ENCODE results near the gene THAP7.

Gene THAP7

DNA sequence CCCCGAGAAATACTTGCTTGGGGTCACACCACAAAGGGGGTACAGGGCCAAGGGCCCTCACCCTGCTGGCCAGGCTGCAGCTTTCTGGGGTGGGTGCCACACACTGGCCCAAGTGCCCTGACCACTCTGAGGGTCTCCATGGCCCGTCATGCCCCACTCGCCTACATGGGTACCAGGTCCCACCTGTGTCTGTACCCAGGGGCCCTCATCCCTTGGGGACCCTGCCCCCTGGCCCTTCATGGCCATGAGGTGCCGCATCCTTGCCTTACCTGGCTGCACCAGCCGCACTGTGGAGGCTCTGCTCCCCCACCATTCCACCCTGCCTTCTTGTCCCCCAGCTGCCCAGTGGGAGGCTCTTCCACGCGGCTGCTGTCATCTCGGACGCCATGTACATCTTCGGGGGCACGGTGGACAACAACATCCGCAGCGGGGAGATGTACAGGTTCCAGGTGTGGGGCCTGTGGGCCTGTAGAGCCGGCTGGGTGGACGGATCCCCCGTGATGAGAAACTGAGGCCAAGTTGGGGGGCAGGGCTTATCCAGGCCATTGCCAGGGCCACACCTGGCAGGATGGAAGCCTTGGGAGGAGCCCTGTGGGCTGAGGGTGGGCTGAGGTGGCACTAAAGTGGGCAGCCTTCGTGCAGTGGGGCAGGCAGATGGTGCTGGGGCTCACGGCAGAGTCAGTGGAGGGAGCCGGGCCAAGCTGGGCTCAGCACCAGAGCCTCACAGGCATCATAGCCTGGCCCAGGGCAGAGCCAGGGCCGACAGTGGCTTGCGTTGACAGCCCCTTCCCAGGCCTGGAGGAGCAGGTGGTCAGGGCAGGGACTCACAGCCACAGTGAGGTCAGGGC, 9.2 kb downstream of the THAP7 start:
- no peak for DNase-seq

DNA sequence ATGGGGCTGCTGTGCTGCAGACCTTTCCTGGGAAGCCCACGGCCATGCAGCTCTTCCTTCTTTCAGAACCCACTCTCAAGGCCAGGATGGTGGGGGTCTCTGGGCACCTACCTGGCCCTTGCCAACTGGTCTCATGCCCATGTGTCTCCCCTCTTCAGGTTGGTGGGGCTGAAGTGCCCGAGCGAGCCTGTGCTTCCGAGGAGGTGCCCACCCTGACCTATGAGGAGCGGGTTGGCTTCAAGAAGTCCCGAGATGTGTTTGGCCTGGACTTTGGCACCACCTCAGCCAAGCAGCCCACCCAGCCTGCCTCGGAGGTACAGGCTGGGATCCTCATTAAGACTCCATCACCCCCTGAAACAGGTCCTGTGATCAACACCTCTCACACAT, 9.9 kb downstream of the THAP7 start:
- no peak for DNase-seq

DNA sequence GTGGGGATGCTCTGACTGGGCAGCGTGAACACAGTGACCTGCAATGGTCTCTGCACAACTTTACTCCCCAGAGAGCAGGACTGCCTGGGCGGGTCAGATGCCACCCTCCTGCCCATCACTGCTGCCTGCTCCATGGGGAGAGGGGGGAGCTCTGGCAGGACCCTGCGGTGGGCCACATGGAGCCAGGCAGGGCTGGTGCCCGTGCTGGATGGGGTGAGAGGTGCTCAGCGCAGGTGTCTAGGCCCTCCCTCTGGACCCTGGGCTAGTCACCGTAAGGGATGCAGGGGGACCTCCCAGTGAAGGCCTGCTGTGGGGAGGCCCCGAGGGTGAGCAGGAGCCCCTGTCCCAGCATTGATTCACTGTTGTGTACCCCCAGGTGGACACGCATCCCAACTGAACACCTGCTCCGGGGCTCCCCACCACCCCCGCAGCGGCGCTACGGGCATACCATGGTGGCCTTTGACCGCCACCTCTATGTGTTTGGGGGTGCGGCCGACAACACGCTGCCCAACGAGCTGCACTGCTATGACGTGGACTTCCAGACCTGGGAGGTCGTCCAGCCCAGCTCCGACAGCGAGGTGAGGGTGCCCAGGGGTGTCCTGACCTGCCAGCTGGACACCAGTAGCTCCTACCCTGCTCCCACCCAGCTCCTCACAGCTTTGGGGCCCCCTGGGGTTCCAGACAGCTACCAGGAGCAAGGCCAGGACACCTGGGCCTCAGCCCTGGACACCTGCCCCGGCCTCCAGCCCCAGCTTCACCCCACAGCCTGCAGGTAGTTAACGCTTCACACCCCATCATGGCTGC, 10.5 kb downstream of the THAP7 start:
- DNase-seq, result no peak

DNA sequence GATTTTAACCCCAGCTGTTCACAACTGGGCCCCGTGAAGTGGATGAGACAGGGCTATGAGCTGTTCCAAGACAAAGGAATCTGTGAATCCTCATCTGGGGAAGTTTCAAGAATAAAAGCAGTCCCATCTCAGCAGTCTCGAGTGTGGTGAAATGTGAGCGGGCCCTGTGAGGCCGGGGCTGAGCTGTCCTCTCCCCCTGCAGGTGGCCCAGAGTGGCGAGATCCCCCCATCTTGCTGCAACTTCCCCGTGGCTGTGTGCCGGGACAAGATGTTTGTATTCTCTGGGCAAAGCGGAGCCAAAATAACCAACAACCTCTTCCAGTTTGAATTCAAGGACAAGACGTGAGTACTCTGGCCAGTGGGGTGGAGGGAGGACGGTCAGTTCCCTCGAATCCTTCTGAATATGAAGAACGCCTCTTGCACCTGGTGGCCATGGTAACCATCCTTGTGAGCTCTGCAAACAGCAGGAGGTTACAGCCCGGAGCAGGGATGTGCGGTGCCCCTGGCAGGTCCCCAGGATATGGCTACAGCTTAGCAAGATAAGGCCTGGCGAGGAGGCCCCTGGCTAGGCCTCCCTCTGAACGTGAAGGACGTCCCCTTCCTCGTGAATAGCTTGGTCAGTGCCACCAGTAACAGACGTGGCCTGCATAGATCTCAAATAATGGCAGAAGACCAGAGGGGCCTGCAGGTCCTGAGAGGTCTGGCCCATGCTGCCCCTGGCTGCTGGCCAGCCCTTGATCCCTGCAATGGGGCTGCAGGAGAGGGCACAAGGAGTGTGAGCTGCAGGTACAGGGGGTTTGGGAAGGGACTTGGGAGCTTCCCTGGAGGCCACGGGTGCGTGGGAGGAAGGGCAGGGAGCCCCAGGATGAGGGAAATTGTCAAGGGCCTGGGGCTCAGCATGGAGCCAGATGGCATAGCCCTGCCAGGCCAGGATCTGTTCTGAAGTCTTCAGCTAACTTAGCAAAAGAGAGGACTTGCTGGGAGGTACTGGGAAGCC, 11.4 kb downstream of the THAP7 start:
- DNase-seq, result no peak

DNA sequence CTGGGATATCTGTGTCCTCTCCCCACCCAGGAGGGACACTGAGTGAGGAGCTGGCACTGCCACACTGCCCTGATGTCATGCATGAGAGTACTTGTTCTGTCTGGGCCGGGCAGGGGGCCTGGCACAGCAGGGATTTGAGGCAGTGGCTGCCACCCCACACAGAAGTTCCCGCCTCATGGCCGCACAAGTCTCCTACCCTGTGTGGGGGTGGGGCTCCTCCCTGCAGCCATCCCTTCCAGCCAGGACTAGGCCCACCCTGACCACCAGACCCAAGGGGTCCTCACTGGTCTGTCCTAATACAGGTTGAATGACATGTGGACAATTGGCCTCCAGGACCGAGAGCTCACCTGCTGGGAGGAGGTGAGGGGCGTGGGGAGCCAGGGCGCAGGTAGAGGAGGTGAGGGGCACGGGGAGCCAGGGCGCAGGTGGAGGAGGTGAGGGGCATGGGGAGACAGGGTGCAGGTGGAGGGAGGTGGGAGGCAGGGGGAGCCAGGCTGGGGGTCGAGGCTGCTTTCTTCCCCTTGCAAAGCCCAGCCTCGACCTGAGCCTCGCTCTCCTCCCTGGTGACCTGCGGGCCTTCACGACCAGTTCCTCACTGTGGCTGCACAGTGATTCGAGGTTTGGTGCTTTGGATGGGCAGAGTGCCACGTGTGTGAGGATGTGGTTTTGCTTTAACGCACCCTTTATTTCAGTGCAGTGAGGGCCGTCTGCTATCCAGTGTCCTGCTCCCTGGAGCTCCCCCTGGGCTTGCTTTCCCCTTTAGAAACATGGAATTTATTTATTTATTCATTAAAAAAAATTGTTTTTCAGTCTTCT, 12.4 kb downstream of the THAP7 start:
- DNase-seq, result no peak

DNA sequence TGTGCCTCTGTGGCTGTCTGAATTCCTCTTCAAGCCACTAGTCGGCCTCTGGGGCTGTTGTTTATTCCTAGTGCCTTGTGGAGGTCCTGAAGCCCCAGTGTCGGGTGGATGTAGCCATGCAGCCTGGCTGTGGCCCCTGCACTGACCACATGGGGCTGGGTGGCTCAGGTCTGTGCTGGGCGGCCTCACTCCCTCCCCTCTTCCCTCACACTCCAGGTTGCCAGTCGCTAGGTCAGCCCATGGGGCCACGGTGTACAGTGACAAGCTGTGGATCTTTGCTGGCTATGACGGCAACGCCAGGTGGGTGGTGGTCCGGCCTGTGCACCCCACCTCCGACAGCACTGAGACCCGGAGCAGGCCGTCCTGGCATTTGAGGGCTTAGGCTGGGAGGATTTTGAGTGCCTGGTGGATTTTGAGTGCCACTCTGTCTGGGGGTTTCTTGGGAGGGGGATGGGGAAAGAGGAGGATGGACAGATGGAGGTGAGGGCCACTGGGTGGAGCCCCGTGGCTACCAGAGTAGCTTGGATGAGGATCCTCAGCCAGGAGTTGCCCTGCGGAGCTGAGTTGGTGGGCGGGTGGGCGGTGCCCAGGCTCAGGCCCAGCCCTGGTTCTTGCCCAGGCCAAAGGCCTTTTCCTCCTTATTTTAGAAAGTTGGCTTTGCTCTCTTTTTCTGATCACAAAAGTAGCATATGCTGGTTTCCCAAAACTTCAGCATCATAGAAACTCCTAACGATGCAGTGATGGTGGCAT, 13.2 kb downstream of the THAP7 start:
- DNase-seq, result no peak

- no peak for DNase-seq
Measured at GRCh38 chr22:20987375-20987774, 14.5 kb downstream of the THAP7 start.

DNA sequence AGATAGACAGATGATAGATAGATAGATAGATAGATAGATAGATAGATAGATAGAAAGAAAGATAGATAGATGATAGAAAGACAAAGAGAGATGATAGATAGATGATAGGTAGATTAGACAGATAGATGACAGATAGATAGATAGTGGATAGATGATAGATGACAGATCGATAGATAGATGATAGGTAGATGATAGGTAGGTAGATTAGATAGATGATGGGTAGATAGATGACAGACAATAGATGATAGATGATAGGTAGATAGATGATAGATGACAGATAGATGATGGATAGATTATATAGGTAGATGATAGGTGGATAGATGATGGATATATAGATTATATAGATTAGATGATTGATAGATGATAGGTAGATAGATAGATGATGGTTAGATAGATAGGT, 15.6 kb downstream of the THAP7 start:
- no peak for DNase-seq

GRCh38 chr22:20985720-20986119, 16.2 kb downstream of the THAP7 start:
- DNase-seq, result no peak

- no peak for DNase-seq
Measured at GRCh38 chr22:20983081-20983771, 18.7 kb downstream of the THAP7 start.

- DNase-seq, result no peak
Measured at GRCh38 chr22:20982563-20982882, 19.4 kb downstream of the THAP7 start.

- peak; percentile 64 to 72 for DNase-seq
Measured at GRCh38 chr22:20981787-20982562, 19.9 kb downstream of the THAP7 start, which contains the start of gene LZTR1. Gene LZTR1 (plus strand): TSS chr22:20982297. CDS start chr22:20982372, 75 bp downstream.

DNA sequence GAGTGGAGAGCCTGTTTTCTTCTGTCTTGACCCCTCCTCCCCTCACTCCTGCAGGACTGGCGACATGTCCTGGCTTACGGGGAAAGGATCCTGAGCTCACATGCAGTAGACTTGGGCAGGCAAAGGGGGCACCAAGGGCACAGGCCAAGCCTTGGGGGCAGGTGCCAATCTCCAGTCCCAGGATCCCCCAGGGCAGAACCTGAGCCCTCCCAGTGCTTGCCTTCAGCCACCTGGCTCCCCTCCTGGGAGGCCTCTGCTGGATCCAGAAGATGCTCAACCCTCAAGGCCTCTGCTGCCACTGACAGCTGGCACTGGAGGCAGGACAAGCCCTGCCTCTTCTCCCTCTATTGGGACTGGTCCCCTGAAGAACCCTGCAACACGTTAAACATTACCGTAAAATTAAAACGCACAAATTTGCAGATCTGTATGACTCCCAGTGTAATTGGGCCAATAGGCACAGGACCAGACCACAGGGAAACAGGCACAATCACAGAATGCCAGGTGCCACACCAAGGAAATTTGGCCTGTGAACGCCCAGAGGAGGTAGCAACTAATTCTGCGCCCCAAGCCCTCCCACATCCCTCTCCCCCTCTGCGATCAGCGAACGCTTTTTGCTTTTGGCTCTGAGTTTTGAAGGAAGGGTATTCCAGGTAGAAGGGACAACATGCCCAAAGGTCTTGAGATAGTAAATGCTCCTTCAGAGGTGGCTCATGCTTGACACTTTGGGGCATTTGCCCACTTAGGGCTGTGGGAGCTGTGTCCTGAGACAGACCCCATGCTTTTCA, 20.8 kb downstream of the THAP7 start:
- no peak for DNase-seq

DNA sequence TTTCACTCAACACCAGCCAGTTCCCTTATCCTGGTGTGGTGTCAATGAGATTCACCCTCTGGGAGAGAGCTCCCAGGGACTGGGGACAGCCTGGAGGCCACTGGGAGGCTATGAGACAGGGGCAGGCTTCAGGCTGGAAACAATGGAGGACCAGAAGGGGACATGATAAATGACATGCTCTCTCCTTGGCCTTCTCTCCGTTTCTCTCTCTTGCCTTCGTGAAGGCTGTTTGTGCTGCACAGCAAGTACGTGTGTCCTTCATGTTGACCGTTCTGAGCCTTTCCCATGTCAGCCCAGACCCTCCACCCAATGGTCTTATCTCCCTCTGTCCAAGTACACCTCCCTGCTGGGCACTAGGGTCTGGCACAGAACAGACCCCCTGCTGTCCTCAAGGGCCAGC, 21.4 kb downstream of the THAP7 start:
- DNase-seq, result no peak

GRCh38 chr22:20979940-20980453, 21.9 kb downstream of the THAP7 start:
- DNase-seq, result no peak

GRCh38 chr22:20979243-20979809, 22.6 kb downstream of the THAP7 start:
- DNase-seq, result peak; percentile 72 to 88

DNA sequence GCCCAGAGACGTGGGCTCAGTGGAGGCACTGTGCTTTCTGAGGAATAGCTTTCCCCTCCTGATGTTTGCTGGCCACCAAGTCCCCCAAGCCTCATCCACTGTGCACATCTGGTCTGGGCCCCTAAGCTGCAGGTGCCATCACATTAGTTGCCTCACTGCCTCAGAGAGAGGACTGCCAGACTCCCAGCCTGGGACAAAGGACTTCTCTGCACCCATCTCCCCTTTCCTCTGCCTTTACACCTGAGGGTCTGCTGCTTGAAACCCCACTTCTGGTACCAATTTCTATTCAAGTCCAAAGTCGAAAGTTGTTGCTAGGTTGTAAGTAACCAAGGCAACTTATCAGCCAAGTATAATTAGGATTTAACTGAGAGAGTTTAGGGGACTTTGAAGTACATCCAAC, 23.5 kb downstream of the THAP7 start:
- no peak for DNase-seq

DNA sequence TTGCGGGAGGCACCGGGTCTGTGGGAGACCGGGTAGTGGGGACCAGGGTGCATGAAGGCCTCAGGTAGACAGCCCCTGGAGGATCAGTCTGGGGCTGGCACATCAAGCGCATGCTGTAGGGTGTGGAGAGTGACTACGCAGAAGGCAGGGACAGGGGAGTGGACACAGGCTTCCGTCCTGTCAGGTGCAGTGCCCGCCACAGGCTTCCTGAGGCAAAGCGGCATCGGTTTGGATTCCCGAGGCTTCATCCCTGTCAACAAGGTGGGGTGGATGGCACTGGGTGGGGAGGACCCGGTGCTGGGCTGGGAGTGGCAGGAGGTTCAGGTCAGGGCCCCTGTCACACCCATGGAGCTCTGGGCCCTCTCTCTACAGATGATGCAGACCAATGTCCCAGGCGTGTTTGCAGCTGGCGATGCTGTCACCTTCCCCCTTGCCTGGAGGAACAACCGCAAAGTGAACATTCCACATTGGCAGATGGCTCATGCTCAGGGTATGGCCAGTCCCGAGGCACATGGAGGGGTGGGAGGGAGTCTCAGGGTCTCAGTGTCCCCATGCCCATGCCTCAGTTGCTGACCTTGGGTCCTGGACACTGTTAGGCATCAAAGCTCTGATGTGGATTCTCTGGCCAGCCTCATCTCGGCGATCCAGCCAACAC, 24.3 kb downstream of the THAP7 start:
- no peak for DNase-seq
